Measurements from ENCODE around the gene SBF2. TPM values are rescaled to one million over a fixed set of nuclear protein-coding genes. Genes with fewer than 3 reads are reported as not detected.

SBF2 gene
- total RNA-seq, 4 donors from 2014 or later, result 52.8 to 87.9 (median 62.4) TPM

GRCh38 chr11:10301656-10302358 lies 7.8 kb upstream of the SBF2 start:
- Histone ChIP-seq H3K36me3 (no peaks in the 10 kb centered on the region), H3K9me3 (no peaks in the 10 kb centered on the region), H3K27me3 (no peaks in the 10 kb centered on the region), H3K27ac (peak overlapping the region in 3 of 4 donors; percentile 92 to 94 (median 94)), H3K4me3 (peak overlapping the region in 1 of 2 donors; percentile 72), H3K4me1 (peaks cover 0 to 46% (median 11%) of the 10 kb centered on the region in 3 donors)
- TF ChIP-seq POLR2A (IDR thresholded peaks at IDR 0.05) (no peak), EP300 (IDR thresholded peaks at IDR 0.05) (no peak), POLR2AphosphoS5 (IDR thresholded peaks at IDR 0.05) (no peak)
- TF ChIP-seq, protein P1, sequence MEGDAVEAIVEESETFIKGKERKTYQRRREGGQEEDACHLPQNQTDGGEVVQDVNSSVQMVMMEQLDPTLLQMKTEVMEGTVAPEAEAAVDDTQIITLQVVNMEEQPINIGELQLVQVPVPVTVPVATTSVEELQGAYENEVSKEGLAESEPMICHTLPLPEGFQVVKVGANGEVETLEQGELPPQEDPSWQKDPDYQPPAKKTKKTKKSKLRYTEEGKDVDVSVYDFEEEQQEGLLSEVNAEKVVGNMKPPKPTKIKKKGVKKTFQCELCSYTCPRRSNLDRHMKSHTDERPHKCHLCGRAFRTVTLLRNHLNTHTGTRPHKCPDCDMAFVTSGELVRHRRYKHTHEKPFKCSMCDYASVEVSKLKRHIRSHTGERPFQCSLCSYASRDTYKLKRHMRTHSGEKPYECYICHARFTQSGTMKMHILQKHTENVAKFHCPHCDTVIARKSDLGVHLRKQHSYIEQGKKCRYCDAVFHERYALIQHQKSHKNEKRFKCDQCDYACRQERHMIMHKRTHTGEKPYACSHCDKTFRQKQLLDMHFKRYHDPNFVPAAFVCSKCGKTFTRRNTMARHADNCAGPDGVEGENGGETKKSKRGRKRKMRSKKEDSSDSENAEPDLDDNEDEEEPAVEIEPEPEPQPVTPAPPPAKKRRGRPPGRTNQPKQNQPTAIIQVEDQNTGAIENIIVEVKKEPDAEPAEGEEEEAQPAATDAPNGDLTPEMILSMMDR (IDR thresholded peaks at IDR 0.05), result no peak
- WGBS, 2 donors (ENCODE audit: low coverage in 1 of 2), result 22 to 50% methylated on average over 4 to 9 of the region's 9 CpGs
- ATAC-seq, result no peak

GRCh38 chr11:10298342-10298741 lies 4.3 kb upstream of the SBF2 start:
- Histone ChIP-seq H3K4me3 (no peak overlapping the region), H3K27me3 (no peaks in the 10 kb centered on the region), H3K27ac (no peak overlapping the region), H3K4me1 (peaks cover 0 to 24% (median 6%) of the 10 kb centered on the region in 3 donors), H3K9me3 (no peaks in the 10 kb centered on the region), H3K36me3 (no peaks in the 10 kb centered on the region)
- WGBS, 2 donors (ENCODE audit: low coverage in 1 of 2), result 68% methylated on average over 2 of the region's 5 CpGs; no CpG with 5 or more reads in 1 of the 2 donors
- no peak for ATAC-seq
- TF ChIP-seq, protein P1 (IDR thresholded peaks at IDR 0.05), result no peak
- TF ChIP-seq POLR2AphosphoS5 (IDR thresholded peaks at IDR 0.05) (no peak), POLR2A (IDR thresholded peaks at IDR 0.05) (no peak), EP300 (IDR thresholded peaks at IDR 0.05) (no peak)

DNA sequence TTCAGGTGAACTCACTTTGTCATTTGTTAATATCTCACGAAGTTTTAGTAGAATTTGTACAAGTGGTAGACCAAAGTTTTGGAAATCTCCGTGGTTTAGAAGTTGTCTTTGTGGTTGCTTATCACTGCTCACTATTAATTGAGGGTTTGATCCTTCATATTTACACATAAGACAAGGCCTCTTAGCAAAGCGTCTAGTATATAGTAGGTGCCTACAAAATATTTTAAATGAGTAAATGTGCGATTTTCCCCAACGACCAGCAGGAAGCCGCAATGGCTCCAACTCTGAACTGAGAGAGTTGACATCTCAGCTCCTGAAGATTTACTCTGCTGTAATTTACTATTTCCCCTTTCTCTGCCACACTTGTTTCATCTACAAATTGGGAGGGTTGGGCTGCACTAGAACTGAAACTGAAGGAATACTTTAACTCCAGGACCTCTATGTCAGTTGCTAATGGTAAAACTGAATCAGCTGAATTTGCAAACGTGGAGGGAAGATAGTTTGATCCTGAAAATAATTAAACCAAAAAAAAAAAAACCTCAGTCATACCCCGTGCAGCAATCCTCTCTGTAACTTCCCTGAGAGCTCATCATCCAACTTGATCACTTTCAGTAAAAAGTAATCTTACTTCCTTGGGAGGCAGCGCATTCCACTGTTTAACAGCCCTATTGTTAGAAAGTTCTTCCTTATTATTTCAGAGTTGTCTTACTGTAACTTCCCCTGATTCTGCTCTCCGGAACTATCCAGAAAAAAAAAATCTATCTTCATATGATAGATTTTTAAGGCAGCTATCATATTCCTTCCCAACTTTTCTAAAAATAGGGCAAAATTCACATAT lies 1.3 kb upstream of the SBF2 start:
- Histone ChIP-seq H3K27ac (peak overlapping the region in 3 of 4 donors; percentile 96 to 99 (median 99)), H3K36me3 (no peaks in the 10 kb centered on the region), H3K27me3 (no peaks in the 10 kb centered on the region), H3K4me1 (peaks cover 0 to 40% (median 8%) of the 10 kb centered on the region in 3 donors), H3K4me3 (peak overlapping the region in 1 of 2 donors; percentile 99), H3K9me3 (no peaks in the 10 kb centered on the region)
- 60 to 67% methylated on average over 10 of the region's 10 CpGs for WGBS, 2 donors (ENCODE audit: low coverage in 1 of 2)
- ATAC-seq, result no peak
- TF ChIP-seq EP300 (IDR thresholded peaks at IDR 0.05) (no peak), POLR2AphosphoS5 (IDR thresholded peaks at IDR 0.05) (no peak), POLR2A (IDR thresholded peaks at IDR 0.05) (no peak)
- TF ChIP-seq, protein P1 (IDR thresholded peaks at IDR 0.05), result no peak

GRCh38 chr11:10294290-10294953 lies 403 bp upstream of the SBF2 start:
- peak; percentile 52 for ATAC-seq
- TF ChIP-seq, protein P1 (IDR thresholded peaks at IDR 0.05), result no peak
- TF ChIP-seq POLR2AphosphoS5 (IDR thresholded peaks at IDR 0.05) (peak; percentile 51), EP300 (IDR thresholded peaks at IDR 0.05) (no peak), POLR2A (IDR thresholded peaks at IDR 0.05) (peak in 1 of 2 donors; percentile 32)
- H3K27me3 ChIP-seq, result no peaks in the 10 kb centered on the region
- H3K4me1 ChIP-seq, result peaks cover 0 to 49% (median 11%) of the 10 kb centered on the region in 3 donors
- H3K27ac ChIP-seq, result peak overlapping the region; percentile 83 to 99 (median 98)
- H3K36me3 ChIP-seq, result no peaks in the 10 kb centered on the region
- 0% methylated on average over 12 of the region's 45 CpGs; no CpG with 5 or more reads in 1 of the 2 donors for WGBS, 2 donors (ENCODE audit: low coverage in 1 of 2)
- H3K4me3 ChIP-seq, result peak overlapping the region; percentile 67 to 99
- no peaks in the 10 kb centered on the region for H3K9me3 ChIP-seq

All from gastroesophageal sphincter (tissue), 4 donors.